Measurements from ENCODE around the gene OR1F1. TPM values are rescaled to one million over a fixed set of nuclear protein-coding genes. Genes with fewer than 3 reads are reported as not detected.

OR1F1 gene
- total and polyA plus RNA-seq, 2 of the 8 experiments (the other 6 are each of a cell fraction or from before 2014, with no cell fraction given) = 0.52 to 1.2 TPM

- no peak for TF ChIP-seq FOSL1 (IDR thresholded peaks at IDR 0.05; ENCODE audit: insufficient read depth, low read depth, low read length)
- TF ChIP-seq, protein P1, sequence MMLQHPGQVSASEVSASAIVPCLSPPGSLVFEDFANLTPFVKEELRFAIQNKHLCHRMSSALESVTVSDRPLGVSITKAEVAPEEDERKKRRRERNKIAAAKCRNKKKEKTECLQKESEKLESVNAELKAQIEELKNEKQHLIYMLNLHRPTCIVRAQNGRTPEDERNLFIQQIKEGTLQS (IDR thresholded peaks at IDR 0.05; ENCODE audit: insufficient read depth, low read depth, low read length) = no peak
- TF ChIP-seq BRCA1 (IDR thresholded peaks at IDR 0.05; ENCODE audit: low read depth, low read length) = no peak
- TF ChIP-seq SIN3A (conservative IDR thresholded peaks at IDR 0.05 in 1 of 2, IDR thresholded peaks at IDR 0.05 in 1 of 2; ENCODE audit: low read depth in 1 of 2, low read length in 2 of 2) = no peak
Measured at GRCh38 chr16:3187798-3188674, at the start of gene OR1F1 (continued).
